ENCODE data around the gene RPS6KA2. TPM values are rescaled to one million over a fixed set of nuclear protein-coding genes. Genes with fewer than 3 reads are reported as not detected.
"Not testable (repeated sequence)": the region's sequence is repeated elsewhere in the genome, so short reads cannot be mapped to it uniquely, and the experiment has no call there.

Gene RPS6KA2
- polyA plus RNA-seq, 1 donor: 12.5 TPM

- H3K36me3 ChIP-seq (ENCODE audit: control insufficient read depth, insufficient read depth, low read length): no peaks in the 10 kb centered on the region
- WGBS (ENCODE audit: insufficient coverage, low lambda C conversion rate): no CpG with 5 or more reads among the region's 6 CpGs
- no peak overlapping the region for H3K27ac ChIP-seq (ENCODE audit: low read length)
- H3K9me3 ChIP-seq (ENCODE audit: control insufficient read depth, low read depth, low read length): no peaks in the 10 kb centered on the region
- H3K4me3 ChIP-seq (ENCODE audit: low read length): no peak overlapping the region
- H3K4me1 ChIP-seq (ENCODE audit: control insufficient read depth, insufficient read depth, low read length): no peaks in the 10 kb centered on the region
- H3K27me3 ChIP-seq (ENCODE audit: control insufficient read depth, insufficient read depth, low read length): peaks cover 17% of the 10 kb centered on the region
- DNase-seq: no peak
These were observed 231.3 kb downstream of the RPS6KA2 start for GRCh38 chr6:166395778-166396177.

- H3K4me1 ChIP-seq (ENCODE audit: control insufficient read depth, insufficient read depth, low read length): no peaks in the 10 kb centered on the region
- no peaks in the 10 kb centered on the region for H3K9me3 ChIP-seq (ENCODE audit: control insufficient read depth, low read depth, low read length)
- H3K27ac ChIP-seq (ENCODE audit: low read length): no peak overlapping the region
- no CpG with 5 or more reads among the region's 6 CpGs for WGBS (ENCODE audit: insufficient coverage, low lambda C conversion rate)
- no peak for DNase-seq
- H3K27me3 ChIP-seq (ENCODE audit: control insufficient read depth, insufficient read depth, low read length): peaks cover 19% of the 10 kb centered on the region
- H3K36me3 ChIP-seq (ENCODE audit: control insufficient read depth, insufficient read depth, low read length): no peaks in the 10 kb centered on the region
- H3K4me3 ChIP-seq (ENCODE audit: low read length): no peak overlapping the region
These were observed 231.7 kb downstream of the RPS6KA2 start for GRCh38 chr6:166395351-166395750.

GRCh38 chr6:166394036-166394892, 232.8 kb downstream of the RPS6KA2 start:
- no peak overlapping the region for H3K4me3 ChIP-seq (ENCODE audit: low read length)
- DNase-seq: no peak
- no peaks in the 10 kb centered on the region for H3K4me1 ChIP-seq (ENCODE audit: control insufficient read depth, insufficient read depth, low read length)
- no peaks in the 10 kb centered on the region for H3K9me3 ChIP-seq (ENCODE audit: control insufficient read depth, low read depth, low read length)
- no peaks in the 10 kb centered on the region for H3K36me3 ChIP-seq (ENCODE audit: control insufficient read depth, insufficient read depth, low read length)
- no peak overlapping the region for H3K27ac ChIP-seq (ENCODE audit: low read length)
- WGBS (ENCODE audit: insufficient coverage, low lambda C conversion rate): 100% methylated on average over 1 of the region's 10 CpGs
- peaks cover 19% of the 10 kb centered on the region for H3K27me3 ChIP-seq (ENCODE audit: control insufficient read depth, insufficient read depth, low read length)

GRCh38 chr6:166393535-166393823, 233.6 kb downstream of the RPS6KA2 start:
- DNase-seq: no peak
- Histone ChIP-seq H3K4me1 (ENCODE audit: control insufficient read depth, insufficient read depth, low read length) (no peaks in the 10 kb centered on the region), H3K27me3 (ENCODE audit: control insufficient read depth, insufficient read depth, low read length) (peaks cover 19% of the 10 kb centered on the region), H3K36me3 (ENCODE audit: control insufficient read depth, insufficient read depth, low read length) (no peaks in the 10 kb centered on the region), H3K9me3 (ENCODE audit: control insufficient read depth, low read depth, low read length) (no peaks in the 10 kb centered on the region), H3K27ac (ENCODE audit: low read length) (no peak overlapping the region), H3K4me3 (ENCODE audit: low read length) (no peak overlapping the region)
- WGBS (ENCODE audit: insufficient coverage, low lambda C conversion rate): no CpG with 5 or more reads among the region's 27 CpGs

DNA sequence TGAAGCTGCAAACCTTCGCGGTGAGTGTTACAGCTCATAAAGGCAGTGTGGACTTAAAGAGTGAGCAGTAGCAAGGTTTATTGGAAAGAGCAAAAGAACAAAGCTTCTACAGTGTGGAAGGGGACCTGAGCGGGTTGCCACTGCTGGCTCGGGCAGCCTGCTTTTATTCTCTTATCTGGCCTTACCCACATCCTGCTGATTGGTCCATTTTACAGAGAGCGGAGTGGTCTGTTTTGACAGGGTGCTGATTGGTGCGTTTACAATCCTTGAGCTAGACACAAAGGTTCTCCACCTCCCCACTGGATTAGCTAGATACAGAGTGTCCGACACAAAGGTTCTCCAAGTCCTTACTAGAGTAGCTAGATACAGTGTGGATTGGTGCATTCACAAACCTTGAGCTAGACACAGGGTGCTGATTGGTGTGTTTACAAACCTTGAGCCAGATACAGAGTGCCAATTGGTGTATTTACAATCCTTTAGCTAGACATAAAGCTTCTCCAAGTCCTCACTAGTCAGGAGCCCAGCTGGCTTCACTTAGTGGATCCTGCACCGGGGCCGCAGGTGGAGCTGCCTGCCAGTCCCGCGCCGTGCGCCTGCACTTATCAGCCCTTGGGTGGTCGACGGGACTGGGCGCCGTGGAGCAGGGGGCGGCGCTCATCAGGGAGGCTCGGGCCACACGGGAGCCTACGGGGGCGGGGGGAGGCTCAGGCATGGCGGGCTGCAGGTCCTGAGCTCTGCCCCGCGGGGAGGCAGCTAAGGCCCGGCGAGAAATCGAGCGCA, 234.1 kb downstream of the RPS6KA2 start:
- not testable (repeated sequence) for H3K27ac ChIP-seq (ENCODE audit: low read length); H3K4me3 ChIP-seq (ENCODE audit: low read length); H3K9me3 ChIP-seq (ENCODE audit: control insufficient read depth, low read depth, low read length); H3K4me1 ChIP-seq (ENCODE audit: control insufficient read depth, insufficient read depth, low read length); H3K36me3 ChIP-seq (ENCODE audit: control insufficient read depth, insufficient read depth, low read length); DNase-seq
- WGBS (ENCODE audit: insufficient coverage, low lambda C conversion rate): no CpG with 5 or more reads among the region's 30 CpGs
- peaks cover 19% of the 10 kb centered on the region for H3K27me3 ChIP-seq (ENCODE audit: control insufficient read depth, insufficient read depth, low read length)

DNA sequence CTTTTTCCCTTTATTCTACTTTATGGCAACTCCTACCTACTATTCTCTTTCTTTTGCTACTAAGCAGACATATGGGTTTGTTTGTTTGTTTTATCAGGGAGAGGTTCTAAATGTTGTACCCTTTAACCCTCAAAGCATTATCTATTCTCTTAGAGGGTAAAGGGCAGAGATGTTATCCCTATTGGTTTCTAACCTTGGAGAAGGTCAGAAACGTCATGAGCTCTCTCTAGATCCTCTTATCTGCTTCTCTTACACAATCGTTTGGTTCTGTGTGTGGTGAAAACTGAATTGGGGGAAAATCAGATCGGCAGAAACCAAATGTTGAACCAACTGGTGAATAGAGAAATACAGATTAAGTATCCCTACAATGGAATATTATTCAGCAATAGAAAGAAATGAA, 237.9 kb downstream of the RPS6KA2 start:
- Histone ChIP-seq H3K4me3 (ENCODE audit: low read length) (no peak overlapping the region), H3K9me3 (ENCODE audit: control insufficient read depth, low read depth, low read length) (no peaks in the 10 kb centered on the region), H3K36me3 (ENCODE audit: control insufficient read depth, insufficient read depth, low read length) (no peaks in the 10 kb centered on the region), H3K27me3 (ENCODE audit: control insufficient read depth, insufficient read depth, low read length) (peaks cover 9% of the 10 kb centered on the region), H3K27ac (ENCODE audit: low read length) (no peak overlapping the region), H3K4me1 (ENCODE audit: control insufficient read depth, insufficient read depth, low read length) (no peaks in the 10 kb centered on the region)
- DNase-seq: no peak
- no CpG with 5 or more reads among the region's 3 CpGs for WGBS (ENCODE audit: insufficient coverage, low lambda C conversion rate)

DNA sequence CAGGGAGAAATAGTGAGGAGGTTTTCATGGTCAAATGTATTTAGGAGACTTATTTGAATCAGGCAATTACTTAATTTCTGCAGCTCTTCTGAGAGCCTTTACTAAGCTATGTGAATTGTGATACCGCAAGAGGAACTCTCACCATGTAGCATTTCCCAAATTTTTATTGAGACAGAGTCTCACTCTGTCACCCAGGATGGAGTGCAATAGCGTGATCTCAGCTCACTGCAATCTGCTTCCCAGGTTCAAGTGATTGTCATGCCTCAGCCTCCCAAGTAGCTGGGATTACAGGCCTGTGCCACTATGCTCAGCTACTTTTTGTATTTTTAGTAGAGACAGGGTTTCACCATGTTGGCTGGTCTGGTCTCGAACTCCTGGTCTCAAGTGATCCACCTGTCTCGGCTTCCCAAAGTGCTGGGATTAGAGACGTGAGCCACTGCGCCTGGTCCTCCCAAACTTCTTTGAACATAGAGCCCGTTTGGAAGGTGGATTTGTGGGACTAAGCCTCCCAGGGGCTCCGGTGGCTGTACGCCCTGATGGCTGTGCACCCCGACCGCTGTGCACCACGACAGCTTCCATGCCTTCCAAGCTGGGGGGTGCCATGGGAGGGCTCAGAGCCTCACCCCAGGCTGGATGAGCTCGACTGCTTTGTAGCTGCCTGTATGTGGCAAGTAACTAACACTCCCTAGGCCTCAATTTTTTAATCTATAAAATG, 238.6 kb downstream of the RPS6KA2 start:
- no CpG with 5 or more reads among the region's 13 CpGs for WGBS (ENCODE audit: insufficient coverage, low lambda C conversion rate)

DNA sequence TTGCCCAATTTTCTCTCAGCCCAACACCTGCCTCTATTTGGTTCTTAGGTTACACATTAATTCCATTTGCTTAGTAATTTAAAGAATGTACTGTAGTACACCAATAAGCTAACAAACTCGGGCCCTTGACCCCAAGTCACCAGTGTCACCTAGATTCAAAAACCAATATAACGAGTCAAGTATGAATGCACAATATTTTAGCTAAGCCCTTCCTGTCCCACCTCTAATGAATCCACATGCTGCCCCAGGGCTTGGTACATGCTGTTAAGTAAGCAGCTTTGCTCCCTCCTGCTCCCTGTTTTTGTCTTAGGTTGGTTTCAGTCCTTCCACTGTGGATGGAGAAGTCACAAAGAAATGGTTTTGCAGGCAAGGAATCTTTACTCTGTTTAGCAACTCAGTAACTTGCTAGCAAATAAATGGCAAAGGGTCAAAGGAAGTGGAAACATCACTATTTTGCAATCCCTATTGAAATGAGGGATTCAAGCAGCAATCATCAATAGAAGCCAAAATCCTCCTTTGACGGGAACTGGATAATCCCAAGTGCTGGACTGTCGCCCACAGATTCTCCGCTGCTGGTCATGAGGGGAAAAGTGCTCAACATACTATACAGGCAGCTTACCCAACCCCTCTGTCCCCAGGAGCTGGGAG, 239.3 kb downstream of the RPS6KA2 start:
- Histone ChIP-seq H3K4me3 (ENCODE audit: low read length) (no peak overlapping the region), H3K27me3 (ENCODE audit: control insufficient read depth, insufficient read depth, low read length) (peaks cover 5% of the 10 kb centered on the region), H3K4me1 (ENCODE audit: control insufficient read depth, insufficient read depth, low read length) (no peaks in the 10 kb centered on the region), H3K27ac (ENCODE audit: low read length) (no peak overlapping the region), H3K36me3 (ENCODE audit: control insufficient read depth, insufficient read depth, low read length) (no peaks in the 10 kb centered on the region), H3K9me3 (ENCODE audit: control insufficient read depth, low read depth, low read length) (no peaks in the 10 kb centered on the region)
- no peak for DNase-seq
- WGBS (ENCODE audit: insufficient coverage, low lambda C conversion rate): no CpG with 5 or more reads among the region's 5 CpGs

More for the DNA sequence above, 238.6 kb downstream of the RPS6KA2 start:
- Histone ChIP-seq H3K4me1 (ENCODE audit: control insufficient read depth, insufficient read depth, low read length) (no peaks in the 10 kb centered on the region), H3K9me3 (ENCODE audit: control insufficient read depth, low read depth, low read length) (no peaks in the 10 kb centered on the region), H3K27me3 (ENCODE audit: control insufficient read depth, insufficient read depth, low read length) (peaks cover 5% of the 10 kb centered on the region), H3K27ac (ENCODE audit: low read length) (no peak overlapping the region), H3K36me3 (ENCODE audit: control insufficient read depth, insufficient read depth, low read length) (no peaks in the 10 kb centered on the region), H3K4me3 (ENCODE audit: low read length) (no peak overlapping the region)
- DNase-seq: no peak

DNA sequence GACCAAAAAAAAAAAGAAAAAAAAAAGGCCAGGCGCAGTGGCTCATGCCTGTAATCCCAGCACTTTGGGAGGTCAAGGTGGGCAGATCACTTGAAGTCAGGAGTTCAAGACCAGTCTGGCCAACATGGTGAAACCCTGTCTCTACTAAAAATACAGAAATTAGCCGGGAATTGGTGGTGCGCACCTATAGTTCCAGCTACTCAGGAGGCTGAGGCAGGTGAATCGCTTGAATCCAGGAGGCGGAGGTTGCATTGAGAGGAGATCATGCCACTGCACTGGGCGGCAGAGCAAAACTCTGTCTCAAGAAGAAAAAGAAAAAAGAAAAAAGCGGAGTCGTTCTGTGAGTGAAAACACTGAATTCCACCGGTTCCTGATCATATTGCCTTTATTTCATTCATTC, 240.0 kb downstream of the RPS6KA2 start:
- H3K27me3 ChIP-seq (ENCODE audit: control insufficient read depth, insufficient read depth, low read length); H3K36me3 ChIP-seq (ENCODE audit: control insufficient read depth, insufficient read depth, low read length); H3K27ac ChIP-seq (ENCODE audit: low read length); H3K4me3 ChIP-seq (ENCODE audit: low read length); DNase-seq; H3K4me1 ChIP-seq (ENCODE audit: control insufficient read depth, insufficient read depth, low read length); H3K9me3 ChIP-seq (ENCODE audit: control insufficient read depth, low read depth, low read length): not testable (repeated sequence)
- WGBS (ENCODE audit: insufficient coverage, low lambda C conversion rate): 100% methylated on average over 2 of the region's 9 CpGs

DNA sequence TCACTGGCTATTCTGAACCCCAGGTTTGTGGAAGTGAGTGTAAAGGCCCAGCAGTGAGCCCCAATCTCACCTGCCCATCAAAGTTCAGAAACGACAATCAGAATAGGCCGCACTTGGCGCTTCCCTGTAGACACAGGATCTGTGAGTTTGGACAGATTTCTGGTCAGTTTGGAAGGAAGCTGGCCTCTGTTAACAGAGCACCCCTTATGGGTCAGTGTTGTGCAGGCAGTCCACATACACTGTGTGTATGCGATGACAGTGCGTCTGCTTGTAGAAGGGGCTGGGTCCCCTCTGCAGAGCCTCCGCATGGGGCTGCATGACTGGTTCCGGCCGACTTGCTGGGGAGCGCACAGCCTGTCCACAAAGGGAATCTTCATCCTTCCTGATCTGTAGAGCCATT, 240.9 kb downstream of the RPS6KA2 start:
- Histone ChIP-seq H3K9me3 (ENCODE audit: control insufficient read depth, low read depth, low read length) (no peaks in the 10 kb centered on the region), H3K27ac (ENCODE audit: low read length) (no peak overlapping the region), H3K4me1 (ENCODE audit: control insufficient read depth, insufficient read depth, low read length) (no peaks in the 10 kb centered on the region), H3K4me3 (ENCODE audit: low read length) (no peak overlapping the region), H3K27me3 (ENCODE audit: control insufficient read depth, insufficient read depth, low read length) (peaks cover 2% of the 10 kb centered on the region), H3K36me3 (ENCODE audit: control insufficient read depth, insufficient read depth, low read length) (no peaks in the 10 kb centered on the region)
- WGBS (ENCODE audit: insufficient coverage, low lambda C conversion rate): no CpG with 5 or more reads among the region's 9 CpGs
- no peak for DNase-seq
